GM21619 (cell line): Measurements from ENCODE around the gene CCDC27.
"Not testable (repeated sequence)": the region's sequence is repeated elsewhere in the genome, so short reads cannot be mapped to it uniquely, and the experiment has no call there.

Experiments
- ATAC-seq: cut with Tn5 transposase; IDR thresholded peaks from one replicate; pipeline ENCODE4 v1.9.1; 2021; ENCODE audit not compliant: unreplicated experiment

The CCDC27 gene

GRCh38 chr1:3788756-3789420 lies 36.6 kb downstream of the CCDC27 start:
- ATAC-seq: no peak

GRCh38 chr1:3789421-3790300 lies 37.4 kb downstream of the CCDC27 start:
- no peak for ATAC-seq

DNA sequence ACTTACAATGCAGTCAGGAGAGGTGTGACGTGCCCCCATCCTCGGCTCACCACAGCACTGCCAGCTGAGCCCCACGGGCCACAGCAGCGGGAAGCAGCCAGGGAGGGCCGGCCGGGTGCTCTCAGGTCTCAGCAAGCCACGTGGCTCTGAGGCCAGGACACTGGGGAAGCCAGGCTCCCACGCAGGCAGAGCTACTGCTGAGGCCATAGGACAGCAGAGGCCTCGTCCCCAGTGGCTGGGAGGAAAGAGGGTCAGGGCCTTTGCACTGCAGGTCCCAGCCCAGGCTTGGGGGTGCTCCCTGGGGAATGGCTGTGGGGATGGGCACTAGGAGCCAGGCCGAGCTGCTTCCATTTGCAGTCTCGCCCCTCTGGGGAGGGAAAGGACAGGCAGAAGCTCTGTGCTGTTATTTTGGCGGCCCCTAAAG lies 38.3 kb downstream of the CCDC27 start:
- ATAC-seq: no peak

DNA sequence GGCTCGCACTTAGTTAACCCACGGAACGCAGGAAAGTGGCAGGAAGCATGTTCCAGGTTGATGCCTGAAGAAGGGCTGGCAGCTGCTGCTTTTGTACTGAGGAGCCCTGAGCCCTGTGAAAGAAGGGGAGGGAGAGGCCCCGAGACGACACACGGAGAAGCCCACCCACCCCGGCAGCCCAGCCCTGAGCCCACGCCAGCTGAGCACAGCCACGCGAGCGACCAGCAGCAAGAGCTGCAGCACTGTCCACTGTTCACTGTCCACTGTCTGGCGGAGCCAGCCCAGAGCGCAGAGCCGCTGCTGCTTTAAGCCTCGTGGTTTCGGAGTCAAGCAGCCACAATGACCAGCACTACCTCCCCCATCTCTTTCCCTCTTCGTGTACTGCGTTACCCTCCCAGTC lies 38.7 kb downstream of the CCDC27 start:
- no peak for ATAC-seq

GRCh38 chr1:3795453-3796214 lies 43.4 kb downstream of the CCDC27 start:
- ATAC-seq: peak; percentile 2

- ATAC-seq: peak; percentile 98
Observed at GRCh38 chr1:3796215-3797061, 44.2 kb downstream of the CCDC27 start, which contains the start of gene LRRC47. Gene LRRC47, minus strand, starts transcription at chr1:3796498. Its CDS starts 22 bp downstream, at chr1:3796476.

DNA sequence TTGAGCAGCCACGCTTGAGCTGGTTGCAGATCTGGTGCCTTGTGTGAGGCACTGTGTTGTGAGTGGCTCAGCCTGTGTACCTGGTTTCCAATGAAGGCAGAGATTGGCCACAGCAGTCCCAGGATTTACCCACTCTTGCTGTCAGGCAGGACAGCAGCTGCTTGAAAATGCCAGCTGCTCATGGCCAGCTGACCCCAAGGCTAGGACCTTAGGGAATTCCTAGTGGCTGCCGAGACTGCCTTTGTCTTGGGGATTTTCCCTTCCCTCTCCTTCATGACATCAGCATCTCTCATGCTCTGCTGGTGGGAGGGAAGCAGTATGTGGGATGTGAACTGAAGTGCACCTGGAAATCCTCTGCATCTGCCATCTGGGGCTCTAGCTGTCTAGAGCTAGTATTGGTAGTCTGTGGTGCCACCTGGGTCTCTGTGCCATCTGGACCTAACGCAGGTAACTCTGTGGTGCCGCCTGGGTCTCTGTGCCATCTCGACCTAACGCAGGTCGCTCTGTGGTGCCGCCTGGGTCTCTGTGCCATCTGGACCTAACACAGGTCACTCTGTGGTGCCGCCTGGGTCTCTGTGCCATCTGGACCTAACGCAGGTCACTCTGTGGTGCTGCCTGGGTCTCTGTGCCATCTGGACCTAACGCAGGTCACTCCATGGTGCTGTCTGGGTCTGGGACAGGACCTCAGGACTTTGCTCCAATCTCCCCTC lies 47.9 kb downstream of the CCDC27 start:
- no peak for ATAC-seq

DNA sequence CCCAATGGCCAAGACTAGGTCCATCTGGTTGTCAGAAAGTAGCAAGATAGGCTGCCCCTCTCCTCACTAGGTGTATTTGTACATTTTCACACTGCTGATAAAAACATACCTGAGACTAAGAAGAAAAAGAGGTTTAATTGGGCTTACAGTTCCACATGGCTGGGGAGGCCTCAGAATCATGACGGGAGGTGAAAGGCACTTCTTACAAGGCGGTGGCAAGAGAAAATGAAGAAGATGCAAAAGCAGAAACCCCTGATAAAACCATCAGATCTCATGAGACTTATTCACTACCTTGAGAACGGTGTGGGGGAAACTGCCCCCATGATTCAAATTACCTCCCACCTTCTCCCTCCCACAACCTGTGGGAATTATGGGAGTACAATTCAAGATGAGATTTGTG lies 48.5 kb downstream of the CCDC27 start:
- ATAC-seq: not testable (repeated sequence)

DNA sequence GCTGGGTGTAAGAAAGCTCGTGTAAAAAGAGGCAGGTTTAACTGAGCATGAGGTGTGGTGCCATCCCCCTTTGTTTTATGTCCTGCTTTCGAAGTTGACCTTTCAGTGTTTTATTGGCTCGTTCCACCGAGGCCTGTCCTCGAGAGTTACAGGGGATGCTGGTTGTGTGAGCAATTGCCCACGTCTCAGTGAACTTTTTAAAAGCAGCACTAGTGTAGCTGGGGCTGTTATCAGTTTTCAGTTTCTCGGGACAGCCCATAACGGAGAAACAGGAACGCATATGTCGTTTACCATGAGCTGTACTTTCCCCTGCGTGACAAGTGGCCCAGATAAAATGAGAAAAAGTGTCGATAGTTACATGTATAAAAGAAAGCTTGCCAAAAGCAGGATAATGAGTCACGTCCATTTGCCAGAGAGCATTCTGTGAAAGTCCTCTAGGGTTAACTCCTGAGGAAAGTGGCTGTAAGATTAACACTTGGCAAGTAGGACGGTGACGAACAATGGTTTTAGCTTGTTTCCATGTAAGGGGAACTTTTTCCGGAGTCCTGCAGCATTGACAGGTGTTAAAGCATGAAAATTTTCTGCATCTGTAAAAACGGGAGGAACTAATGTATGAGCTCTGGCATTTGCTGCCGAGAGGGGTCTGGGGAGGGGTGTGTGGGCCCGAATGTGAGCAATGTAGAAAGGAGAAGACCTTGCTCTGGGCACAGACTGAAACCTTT lies 51.8 kb downstream of the CCDC27 start:
- no peak for ATAC-seq

GRCh38 chr1:3804627-3804944 lies 52.3 kb downstream of the CCDC27 start:
- not testable (repeated sequence) for ATAC-seq

DNA sequence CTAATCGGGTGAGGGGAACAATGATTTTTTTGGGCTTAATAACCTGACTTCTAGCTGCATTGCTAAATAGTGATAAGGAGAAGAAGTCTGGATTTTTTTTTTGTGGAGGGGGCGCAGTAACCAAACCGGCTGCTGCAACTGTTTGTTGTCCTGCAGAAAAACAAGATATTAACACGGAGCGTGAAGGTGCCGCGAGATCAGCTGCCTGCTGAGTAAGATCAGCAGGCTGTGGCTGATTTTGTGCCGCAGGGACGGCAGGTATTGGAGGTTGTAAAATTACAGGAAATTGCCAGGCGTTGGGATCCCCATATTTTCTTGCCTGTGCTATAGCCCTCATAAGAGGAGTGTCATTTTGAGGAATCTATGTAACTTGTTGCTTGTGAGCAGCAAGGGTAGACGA lies 52.8 kb downstream of the CCDC27 start:
- ATAC-seq: no peak

DNA sequence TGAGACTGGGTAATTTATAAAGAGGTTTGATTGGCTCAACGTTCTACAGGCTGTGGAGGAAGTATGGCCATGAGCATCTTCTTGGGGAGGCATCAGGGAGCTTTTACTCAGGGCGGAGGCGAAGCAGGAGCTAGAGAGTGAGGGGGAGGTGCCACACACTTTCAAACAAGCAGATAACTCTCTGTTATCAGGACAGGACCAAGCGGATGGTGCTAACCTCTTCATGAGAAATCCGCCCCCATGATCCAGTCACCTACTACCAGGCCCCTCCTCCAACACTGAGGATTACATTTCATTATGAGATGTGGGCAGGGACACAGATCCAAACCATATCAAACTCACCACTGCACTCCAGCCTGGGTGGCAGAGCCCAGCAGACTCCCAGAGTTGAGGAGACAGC lies 55.5 kb downstream of the CCDC27 start:
- no peak for ATAC-seq

- no peak for ATAC-seq
Observed at GRCh38 chr1:3809680-3810079, 57.4 kb downstream of the CCDC27 start.

DNA sequence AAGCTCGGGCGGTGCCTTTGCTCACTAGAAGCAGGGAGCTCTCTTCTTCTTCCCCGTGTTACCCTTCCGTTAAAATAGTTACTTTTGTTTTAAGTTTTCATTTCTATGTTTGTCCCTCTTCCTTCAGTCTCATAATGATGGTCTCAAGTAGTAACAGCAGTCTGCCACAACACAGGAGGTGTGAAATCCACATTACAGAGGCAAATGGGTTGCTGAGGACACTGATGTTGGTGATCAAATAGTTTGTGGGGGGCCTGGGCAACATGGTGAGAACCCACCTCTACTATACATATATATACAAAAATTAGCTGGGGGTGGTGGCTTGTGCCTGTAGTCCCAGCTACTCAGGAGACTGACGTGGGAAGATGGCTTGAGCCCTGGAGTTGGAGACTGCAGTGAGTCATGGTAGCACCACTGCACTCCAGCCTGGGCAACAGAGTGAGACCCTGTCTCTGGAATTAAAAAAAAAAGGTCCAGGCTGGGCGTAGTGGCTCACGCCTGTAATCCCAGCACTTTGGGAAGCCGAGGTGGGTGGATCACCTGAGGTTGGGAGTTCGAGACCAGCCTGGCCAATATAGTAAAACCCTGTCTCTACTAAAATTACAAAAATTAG lies 58.0 kb downstream of the CCDC27 start:
- ATAC-seq: not testable (repeated sequence)

DNA sequence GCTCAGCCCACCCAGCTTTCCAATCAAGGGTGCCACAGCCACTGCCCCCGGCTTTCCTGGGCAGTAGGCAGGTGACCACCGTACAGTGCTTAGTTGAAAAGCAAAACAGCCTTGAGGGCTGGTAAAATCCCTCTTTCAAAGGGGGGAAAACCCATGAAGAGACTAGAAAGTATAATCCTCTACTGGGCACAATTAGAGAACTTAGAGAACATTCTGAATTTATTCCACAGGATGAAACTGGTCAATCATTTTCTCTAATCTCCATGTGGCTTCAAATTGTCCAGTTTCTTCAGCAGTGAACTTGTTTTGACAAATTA lies 59.3 kb downstream of the CCDC27 start:
- ATAC-seq: no peak

- ATAC-seq: no peak
Observed at GRCh38 chr1:3814065-3814464, 61.8 kb downstream of the CCDC27 start.

DNA sequence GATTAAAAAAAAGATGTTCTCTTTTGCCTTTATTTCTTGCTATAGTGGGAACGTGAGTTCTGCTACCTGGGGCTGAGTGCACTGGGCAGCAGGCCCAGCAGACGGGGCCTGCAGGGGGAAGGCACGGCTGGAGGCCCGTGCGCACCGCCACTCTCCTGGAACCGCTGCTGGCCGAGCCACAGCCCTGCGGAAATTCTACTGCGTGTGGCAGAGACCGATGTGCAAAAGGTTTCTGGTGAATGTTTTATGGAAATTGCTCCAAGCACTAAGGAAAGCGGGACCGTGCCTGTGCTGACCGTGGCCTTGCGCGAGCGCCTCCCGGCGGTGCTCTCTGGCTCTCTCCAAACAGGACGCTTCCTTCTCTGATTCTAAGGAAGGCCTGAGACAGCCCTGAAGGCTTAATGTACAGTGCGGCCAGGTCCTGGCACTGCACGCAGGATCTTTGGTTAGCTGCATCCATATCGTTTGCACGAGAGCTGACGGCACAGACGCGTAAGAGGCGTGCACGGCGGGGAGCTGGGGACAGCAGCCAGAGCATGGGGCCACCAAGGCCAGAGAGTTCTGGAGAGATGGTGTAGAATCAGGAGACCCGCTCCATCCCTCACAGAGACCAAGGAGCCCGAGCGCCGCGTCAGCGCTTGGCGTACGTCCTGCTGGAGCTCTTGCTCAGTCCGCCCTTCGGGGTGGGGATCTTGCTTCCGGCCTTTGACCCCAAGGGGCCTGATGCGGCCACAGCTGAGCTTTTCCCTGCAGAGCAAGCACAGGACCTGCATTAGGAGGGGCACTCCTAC lies 62.7 kb downstream of the CCDC27 start:
- no peak for ATAC-seq

GRCh38 chr1:3816331-3817137 lies 64.3 kb downstream of the CCDC27 start:
- no peak for ATAC-seq
